ENCODE measurements around the gene CELA3A.
"Not testable (repeated sequence)": the region's sequence is repeated elsewhere in the genome, so short reads cannot be mapped to it uniquely, and the experiment has no call there.

The CELA3A gene

GRCh38 chr1:21975296-21975695 lies 26.2 kb upstream of the CELA3A start:
- not testable (repeated sequence) for H3K4me1 ChIP-seq (ENCODE audit: control insufficient read depth, insufficient read depth, low read depth, low read length); H3K27me3 ChIP-seq (ENCODE audit: control insufficient read depth in 1 of 2, insufficient read depth in 1 of 2, low read length in 2 of 2); H3K9me3 ChIP-seq (ENCODE audit: control insufficient read depth, low read length); H2BK5ac ChIP-seq (ENCODE audit: low read depth, low read length, poor library complexity, severe bottlenecking); H3K4me2 ChIP-seq (ENCODE audit: low read length, poor library complexity, severe bottlenecking); H2BK12ac ChIP-seq (ENCODE audit: low read length in 2 of 2); H2AFZ ChIP-seq (ENCODE audit: low read depth, low read length); H4K91ac ChIP-seq (ENCODE audit: low read length); H2BK15ac ChIP-seq (ENCODE audit: low read depth, poor library complexity, severe bottlenecking); H3K4me3 ChIP-seq (ENCODE audit: insufficient read depth in 1 of 2, low read depth in 1 of 2, low read length in 2 of 2); H3K23ac ChIP-seq (ENCODE audit: low read length in 2 of 2); DNase-seq; H3K36me3 ChIP-seq (ENCODE audit: control insufficient read depth in 1 of 2, insufficient read depth in 2 of 2, low read depth in 1 of 2, low read length in 2 of 2); H3K4ac ChIP-seq (ENCODE audit: low read depth in 1 of 2, low read length in 2 of 2); H2AK5ac ChIP-seq (ENCODE audit: low read length, severe bottlenecking); H3K18ac ChIP-seq (ENCODE audit: low read depth in 1 of 2, low read length in 2 of 2); H3K14ac ChIP-seq (ENCODE audit: low read length in 2 of 2); H3K9ac ChIP-seq (ENCODE audit: low read length); H4K8ac ChIP-seq (ENCODE audit: low read length); H3K79me1 ChIP-seq (replicated peaks; ENCODE audit: low read length, poor library complexity, severe bottlenecking); H2BK120ac ChIP-seq (ENCODE audit: low read depth, low read length); H3K27ac ChIP-seq (ENCODE audit: low read length, poor library complexity, severe bottlenecking)
- WGBS = 89% methylated on average over 5 of the region's 9 CpGs

GRCh38 chr1:21976703-21977239 lies 24.7 kb upstream of the CELA3A start, which contains the start of gene CELA3B:
CELA3B (plus strand) TSS chr1:21977022; CDS start chr1:21977040, 18 bp downstream.
- not testable (repeated sequence) for H3K23ac ChIP-seq (ENCODE audit: low read length in 2 of 2); H3K9ac ChIP-seq (ENCODE audit: low read length); H3K79me1 ChIP-seq (replicated peaks; ENCODE audit: low read length, poor library complexity, severe bottlenecking); H2BK12ac ChIP-seq (ENCODE audit: low read length in 2 of 2); H2BK120ac ChIP-seq (ENCODE audit: low read depth, low read length); H3K4me1 ChIP-seq (ENCODE audit: control insufficient read depth, insufficient read depth, low read depth, low read length); H4K8ac ChIP-seq (ENCODE audit: low read length); H2AFZ ChIP-seq (ENCODE audit: low read depth, low read length); H2BK15ac ChIP-seq (ENCODE audit: low read depth, poor library complexity, severe bottlenecking); H3K4ac ChIP-seq (ENCODE audit: low read depth in 1 of 2, low read length in 2 of 2); H4K91ac ChIP-seq (ENCODE audit: low read length); DNase-seq; H3K9me3 ChIP-seq (ENCODE audit: control insufficient read depth, low read length); H2AK5ac ChIP-seq (ENCODE audit: low read length, severe bottlenecking); H3K18ac ChIP-seq (ENCODE audit: low read depth in 1 of 2, low read length in 2 of 2); H3K27me3 ChIP-seq (ENCODE audit: control insufficient read depth in 1 of 2, insufficient read depth in 1 of 2, low read length in 2 of 2); H3K36me3 ChIP-seq (ENCODE audit: control insufficient read depth in 1 of 2, insufficient read depth in 2 of 2, low read depth in 1 of 2, low read length in 2 of 2); H3K14ac ChIP-seq (ENCODE audit: low read length in 2 of 2); H3K4me2 ChIP-seq (ENCODE audit: low read length, poor library complexity, severe bottlenecking); H2BK5ac ChIP-seq (ENCODE audit: low read depth, low read length, poor library complexity, severe bottlenecking); H3K27ac ChIP-seq (ENCODE audit: low read length, poor library complexity, severe bottlenecking); H3K4me3 ChIP-seq (ENCODE audit: insufficient read depth in 1 of 2, low read depth in 1 of 2, low read length in 2 of 2)
- WGBS = 89% methylated on average over 9 of the region's 9 CpGs

GRCh38 chr1:21978209-21978608 lies 23.2 kb upstream of the CELA3A start:
- not testable (repeated sequence) for H3K4ac ChIP-seq (ENCODE audit: low read depth in 1 of 2, low read length in 2 of 2); H3K18ac ChIP-seq (ENCODE audit: low read depth in 1 of 2, low read length in 2 of 2); H2AFZ ChIP-seq (ENCODE audit: low read depth, low read length); H2AK5ac ChIP-seq (ENCODE audit: low read length, severe bottlenecking); H3K79me1 ChIP-seq (replicated peaks; ENCODE audit: low read length, poor library complexity, severe bottlenecking); H3K27me3 ChIP-seq (ENCODE audit: control insufficient read depth in 1 of 2, insufficient read depth in 1 of 2, low read length in 2 of 2); H3K36me3 ChIP-seq (ENCODE audit: control insufficient read depth in 1 of 2, insufficient read depth in 2 of 2, low read depth in 1 of 2, low read length in 2 of 2); H4K8ac ChIP-seq (ENCODE audit: low read length); H2BK120ac ChIP-seq (ENCODE audit: low read depth, low read length); H4K91ac ChIP-seq (ENCODE audit: low read length); DNase-seq; H3K9me3 ChIP-seq (ENCODE audit: control insufficient read depth, low read length); H3K9ac ChIP-seq (ENCODE audit: low read length); H3K4me2 ChIP-seq (ENCODE audit: low read length, poor library complexity, severe bottlenecking); H3K23ac ChIP-seq (ENCODE audit: low read length in 2 of 2); H2BK15ac ChIP-seq (ENCODE audit: low read depth, poor library complexity, severe bottlenecking); H2BK5ac ChIP-seq (ENCODE audit: low read depth, low read length, poor library complexity, severe bottlenecking); H3K4me3 ChIP-seq (ENCODE audit: insufficient read depth in 1 of 2, low read depth in 1 of 2, low read length in 2 of 2); H3K27ac ChIP-seq (ENCODE audit: low read length, poor library complexity, severe bottlenecking); H2BK12ac ChIP-seq (ENCODE audit: low read length in 2 of 2); H3K4me1 ChIP-seq (ENCODE audit: control insufficient read depth, insufficient read depth, low read depth, low read length); H3K14ac ChIP-seq (ENCODE audit: low read length in 2 of 2)
- 86% methylated on average over 11 of the region's 11 CpGs for WGBS

- H3K4ac ChIP-seq (ENCODE audit: low read depth in 1 of 2, low read length in 2 of 2); H2AK5ac ChIP-seq (ENCODE audit: low read length, severe bottlenecking); H3K27me3 ChIP-seq (ENCODE audit: control insufficient read depth in 1 of 2, insufficient read depth in 1 of 2, low read length in 2 of 2): not testable (repeated sequence)
Observed at GRCh38 chr1:21980515-21981220, 20.8 kb upstream of the CELA3A start.

More at GRCh38 chr1:21980515-21981220, 20.8 kb upstream of the CELA3A start:
- H2BK15ac ChIP-seq (ENCODE audit: low read depth, poor library complexity, severe bottlenecking); DNase-seq; H2BK5ac ChIP-seq (ENCODE audit: low read depth, low read length, poor library complexity, severe bottlenecking); H3K4me3 ChIP-seq (ENCODE audit: insufficient read depth in 1 of 2, low read depth in 1 of 2, low read length in 2 of 2); H3K14ac ChIP-seq (ENCODE audit: low read length in 2 of 2); H3K79me1 ChIP-seq (replicated peaks; ENCODE audit: low read length, poor library complexity, severe bottlenecking); H3K23ac ChIP-seq (ENCODE audit: low read length in 2 of 2); H3K9me3 ChIP-seq (ENCODE audit: control insufficient read depth, low read length); H3K18ac ChIP-seq (ENCODE audit: low read depth in 1 of 2, low read length in 2 of 2); H2AFZ ChIP-seq (ENCODE audit: low read depth, low read length); H3K4me2 ChIP-seq (ENCODE audit: low read length, poor library complexity, severe bottlenecking); H3K36me3 ChIP-seq (ENCODE audit: control insufficient read depth in 1 of 2, insufficient read depth in 2 of 2, low read depth in 1 of 2, low read length in 2 of 2); H3K4me1 ChIP-seq (ENCODE audit: control insufficient read depth, insufficient read depth, low read depth, low read length); H2BK120ac ChIP-seq (ENCODE audit: low read depth, low read length); H4K91ac ChIP-seq (ENCODE audit: low read length); H2BK12ac ChIP-seq (ENCODE audit: low read length in 2 of 2); H4K8ac ChIP-seq (ENCODE audit: low read length); H3K27ac ChIP-seq (ENCODE audit: low read length, poor library complexity, severe bottlenecking); H3K9ac ChIP-seq (ENCODE audit: low read length): not testable (repeated sequence)
- WGBS = 64% methylated on average over 19 of the region's 21 CpGs

Measured in mesenchymal stem cell (in vitro differentiated cells and primary cell).